Occipital lobe (tissue), 2 donors: ENCODE results near the gene GADD45A. TPM values are rescaled to one million over a fixed set of nuclear protein-coding genes. Genes with fewer than 3 reads are reported as not detected.
"Not testable (repeated sequence)": the region's sequence is repeated elsewhere in the genome, so short reads cannot be mapped to it uniquely, and the experiment has no call there.

Source experiments
- DNase-seq: peaks from one replicate; lab custom pipeline; 2025; lab: John Stamatoyannopoulos, UW
- total RNA-seq: library from RNA; depleted of rRNA; stranded (reverse); fragments of >200 nt; gene quantifications from one replicate; pipeline ENCODE4 v1.2.3, GENCODE V29; 2014

Gene GADD45A
- total RNA-seq, 1 donor from 2014 or later: 9.0 TPM

DNA sequence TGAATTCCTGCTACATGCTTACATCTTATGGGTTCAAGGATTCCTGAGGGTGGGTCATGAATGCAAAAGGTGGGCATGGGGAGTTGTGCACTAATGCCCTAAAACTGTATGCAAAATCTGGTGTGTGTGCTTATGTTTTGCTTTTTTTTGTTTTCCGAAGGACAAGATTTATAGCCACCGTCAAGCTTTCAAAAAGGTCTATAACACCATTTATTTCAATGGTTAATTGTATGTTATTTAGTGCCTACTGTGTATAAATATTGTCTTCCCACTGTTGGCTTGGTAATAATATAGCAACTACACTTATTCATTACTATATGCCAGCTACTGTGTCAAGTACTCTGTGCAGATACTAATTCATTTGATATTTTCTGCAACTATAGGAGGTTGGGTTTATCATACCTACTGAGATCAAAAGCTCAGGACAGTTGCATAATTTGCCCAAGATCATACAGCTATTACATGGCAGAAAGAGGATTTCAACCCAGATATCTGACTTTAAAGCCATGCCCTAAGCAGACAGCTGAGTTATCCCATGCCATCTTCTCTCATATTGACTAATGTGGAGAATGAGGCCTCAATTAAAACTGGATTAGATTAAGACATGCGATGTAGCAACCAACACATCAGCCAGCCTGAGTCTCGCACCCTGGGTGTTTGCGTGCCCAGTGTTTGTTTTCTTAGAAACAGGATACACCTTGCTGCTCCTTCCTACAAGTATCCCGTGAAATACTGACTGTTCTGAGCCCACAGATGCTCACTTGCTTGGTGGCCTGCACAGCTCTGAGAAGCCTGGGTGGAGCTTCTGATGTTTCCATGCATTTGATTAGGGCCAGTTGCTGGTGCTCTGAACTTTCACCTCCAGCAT is 34.6 kb downstream of the GADD45A start:
- no peak for DNase-seq

- no peak for DNase-seq
Observed at GRCh38 chr1:67721112-67721511, 36.1 kb downstream of the GADD45A start.

- no peak for DNase-seq
Observed at GRCh38 chr1:67721650-67722291, 36.8 kb downstream of the GADD45A start.

- DNase-seq: no peak
Observed at GRCh38 chr1:67722292-67722944, 37.4 kb downstream of the GADD45A start.

- no peak for DNase-seq
Observed at GRCh38 chr1:67723126-67723525, 38.1 kb downstream of the GADD45A start.

GRCh38 chr1:67723620-67724019 is 38.6 kb downstream of the GADD45A start:
- DNase-seq: no peak

DNA sequence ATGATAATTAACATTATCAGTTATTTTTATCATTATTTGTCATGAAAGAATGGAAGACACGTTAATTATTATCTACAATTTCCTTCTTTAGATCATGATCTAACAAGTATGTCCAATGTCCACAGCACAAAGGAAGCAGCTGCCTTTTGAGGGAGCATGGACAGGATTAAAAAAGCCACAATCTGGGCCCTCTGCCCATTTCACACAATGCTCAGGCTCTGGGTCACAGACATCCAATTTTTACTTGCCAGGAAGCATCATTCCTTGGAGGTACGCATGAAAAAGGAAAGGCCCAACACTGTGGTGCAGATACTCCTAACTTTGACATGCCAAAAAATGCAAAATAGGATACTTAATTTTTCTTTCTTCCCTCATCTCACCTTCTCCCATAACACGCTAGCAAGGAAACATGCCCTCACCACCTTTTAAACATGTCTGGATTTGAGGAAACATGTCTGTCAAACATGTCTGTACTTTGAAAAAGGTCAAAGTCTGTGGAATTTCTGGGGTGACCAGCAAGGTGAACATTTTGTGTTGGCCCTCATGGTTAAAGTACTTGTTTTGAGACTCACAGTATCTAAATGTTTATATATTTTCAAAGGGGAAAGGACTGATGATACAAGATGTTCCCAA is 40.0 kb downstream of the GADD45A start:
- DNase-seq: no peak

DNA sequence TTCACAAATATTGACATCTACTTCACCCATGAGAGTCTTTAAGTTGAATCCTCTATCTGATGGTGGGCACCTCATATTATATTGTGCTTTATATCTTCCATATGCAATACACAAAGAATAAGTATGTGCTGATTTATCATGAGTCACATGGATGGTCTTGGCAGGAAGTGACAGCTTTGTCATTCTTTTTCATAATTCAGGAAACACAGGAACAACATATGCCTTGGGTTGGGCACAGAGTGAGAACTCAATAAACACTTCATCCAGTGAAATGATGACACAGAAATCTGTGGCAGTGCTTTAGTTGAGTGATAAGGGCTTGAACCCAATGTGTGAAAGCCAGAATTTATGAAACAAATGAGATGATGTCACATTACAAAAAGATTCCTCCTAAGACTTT is 41.2 kb downstream of the GADD45A start:
- DNase-seq: no peak

DNA sequence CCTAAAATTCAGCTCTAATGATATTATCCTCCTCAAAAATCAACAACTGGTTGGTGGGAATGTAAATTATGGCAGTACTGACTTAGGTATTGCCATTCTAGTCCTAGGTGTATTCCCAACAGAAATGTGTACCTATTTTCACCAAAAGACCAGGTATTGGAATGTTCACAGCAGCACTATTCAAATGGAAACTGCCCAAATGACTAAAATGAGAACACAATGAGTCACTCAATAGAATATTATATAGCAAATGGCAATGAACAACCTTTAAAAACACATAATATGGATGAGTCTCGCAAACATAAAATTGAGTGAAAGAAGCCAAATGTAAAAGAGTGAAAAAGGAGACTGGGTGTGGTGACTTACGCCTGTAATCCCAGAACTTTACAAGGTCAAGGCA is 44.9 kb downstream of the GADD45A start:
- DNase-seq: no peak

GRCh38 chr1:67730312-67730711 is 45.3 kb downstream of the GADD45A start:
- not testable (repeated sequence) for DNase-seq

GRCh38 chr1:67731322-67731721 is 46.3 kb downstream of the GADD45A start:
- no peak for DNase-seq

- no peak for DNase-seq
Observed at GRCh38 chr1:67732750-67733151, 47.8 kb downstream of the GADD45A start.

DNA sequence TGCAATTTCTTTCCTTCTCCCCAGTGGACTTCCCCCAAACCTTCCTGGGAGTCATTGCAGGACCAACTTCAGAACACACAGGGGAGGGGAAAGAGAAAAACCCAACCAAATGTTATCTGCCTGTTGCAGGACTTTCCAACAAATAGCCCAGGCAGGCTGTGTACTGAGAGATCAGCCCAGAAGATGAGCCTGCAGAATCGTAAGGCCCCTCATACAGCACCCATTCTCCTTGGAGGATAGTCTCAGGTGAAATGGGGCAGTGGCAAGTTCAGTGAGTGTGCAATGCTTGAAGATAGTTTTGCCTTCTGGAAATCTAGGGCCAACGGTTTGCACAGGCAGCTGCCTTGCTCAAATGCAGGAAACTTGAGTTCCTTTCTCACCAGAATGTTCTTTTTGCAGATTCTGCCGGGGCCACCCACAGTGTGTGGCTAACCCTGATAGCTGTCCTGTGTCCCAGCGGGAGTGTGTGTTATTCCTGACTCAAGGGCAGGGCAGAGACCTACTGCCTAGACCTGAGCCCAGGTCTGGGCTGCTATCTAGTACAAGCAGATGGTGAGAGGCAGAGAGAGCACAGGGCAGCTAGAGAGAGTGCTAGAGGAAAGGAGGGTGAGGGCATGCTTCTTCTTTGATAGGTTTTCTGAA is 48.8 kb downstream of the GADD45A start:
- DNase-seq: no peak

- DNase-seq: no peak
Observed at GRCh38 chr1:67734323-67734690, 49.3 kb downstream of the GADD45A start.

DNA sequence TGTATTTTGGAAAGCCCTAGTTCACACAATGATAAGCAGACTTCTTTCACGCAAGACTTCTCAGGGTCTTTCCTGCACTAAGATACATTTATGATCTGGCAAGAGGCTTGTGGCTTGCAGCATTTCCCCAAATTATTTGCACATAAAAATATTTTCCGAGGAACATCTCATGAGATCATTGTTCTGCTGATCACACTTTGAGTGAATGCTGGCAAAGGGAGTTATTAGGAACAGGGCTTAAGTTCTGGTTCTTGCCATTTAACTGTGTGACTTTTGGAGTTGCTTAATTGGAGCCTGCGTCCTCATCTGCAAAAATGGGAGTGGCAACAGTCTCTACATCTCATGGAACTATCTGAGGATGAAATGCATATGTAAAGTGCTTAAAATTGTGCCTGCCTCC is 50.2 kb downstream of the GADD45A start:
- no peak for DNase-seq

- peak; percentile 70 for DNase-seq
Observed at GRCh38 chr1:67735806-67736627, 51.0 kb downstream of the GADD45A start.

DNA sequence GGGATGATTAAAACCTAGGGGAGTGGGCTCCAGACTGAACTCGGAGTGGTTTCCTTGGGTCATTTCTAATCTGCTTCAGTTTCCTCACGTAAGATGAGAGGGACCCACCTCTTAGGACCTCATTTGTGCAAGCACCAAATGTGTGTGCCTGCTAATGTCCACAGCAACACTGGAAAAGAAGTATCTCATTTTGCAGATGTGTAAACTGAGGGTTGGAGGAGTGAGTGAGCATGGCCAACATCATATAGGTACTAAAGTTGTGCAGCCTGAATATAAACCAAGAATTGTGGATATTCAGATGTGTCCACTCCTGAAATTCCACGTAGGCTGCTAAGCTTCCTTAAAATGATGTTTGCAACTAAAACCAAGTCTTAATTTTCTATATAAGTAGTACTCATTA is 51.7 kb downstream of the GADD45A start:
- DNase-seq: no peak

DNA sequence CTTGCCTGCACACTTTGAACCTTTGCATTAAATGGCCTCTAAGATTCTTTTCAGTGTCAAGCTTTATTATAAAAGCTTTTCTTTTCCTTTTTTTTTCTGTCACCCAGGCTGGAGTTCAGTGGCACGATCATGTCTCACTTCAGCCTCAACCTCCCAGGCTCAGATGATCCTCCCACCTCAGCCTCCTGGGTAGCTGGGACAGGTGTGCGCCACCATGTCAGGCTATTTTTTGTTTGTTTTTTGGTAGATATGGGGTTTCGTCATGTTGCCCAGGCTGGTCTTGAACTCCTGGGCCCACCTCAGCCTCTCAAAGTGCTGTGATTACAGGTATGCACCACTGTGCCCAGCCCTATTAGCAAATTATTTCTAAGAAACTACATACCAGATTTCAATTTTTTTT is 52.9 kb downstream of the GADD45A start:
- DNase-seq: no peak
